ENCODE data around the gene RAB5B. TPM values are rescaled to one million over a fixed set of nuclear protein-coding genes. Genes with fewer than 3 reads are reported as not detected.
A peak's percentile ranks its signal among the peaks of the same experiment; 100 is the strongest.

The RAB5B gene, protein sequence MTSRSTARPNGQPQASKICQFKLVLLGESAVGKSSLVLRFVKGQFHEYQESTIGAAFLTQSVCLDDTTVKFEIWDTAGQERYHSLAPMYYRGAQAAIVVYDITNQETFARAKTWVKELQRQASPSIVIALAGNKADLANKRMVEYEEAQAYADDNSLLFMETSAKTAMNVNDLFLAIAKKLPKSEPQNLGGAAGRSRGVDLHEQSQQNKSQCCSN
- 100 to 1,000 TPM in 2 of 6 experiments, 10 to 100 TPM in 4; 90.2 to 107 (median 96.5) TPM for total RNA-seq (2021; fragmentation: NEBNext Ultra II Directional; extraction: Animal tissue kit (Norgen Biotek cat#: 25700))
- long read RNA-seq, full-length matches to known transcripts: 3 of 12 reads
- long read RNA-seq, partial matches to known transcripts: 1 of 12 reads
- long read RNA-seq, other reads (novel, unspliced or antisense): 8 of 12 reads

DNA sequence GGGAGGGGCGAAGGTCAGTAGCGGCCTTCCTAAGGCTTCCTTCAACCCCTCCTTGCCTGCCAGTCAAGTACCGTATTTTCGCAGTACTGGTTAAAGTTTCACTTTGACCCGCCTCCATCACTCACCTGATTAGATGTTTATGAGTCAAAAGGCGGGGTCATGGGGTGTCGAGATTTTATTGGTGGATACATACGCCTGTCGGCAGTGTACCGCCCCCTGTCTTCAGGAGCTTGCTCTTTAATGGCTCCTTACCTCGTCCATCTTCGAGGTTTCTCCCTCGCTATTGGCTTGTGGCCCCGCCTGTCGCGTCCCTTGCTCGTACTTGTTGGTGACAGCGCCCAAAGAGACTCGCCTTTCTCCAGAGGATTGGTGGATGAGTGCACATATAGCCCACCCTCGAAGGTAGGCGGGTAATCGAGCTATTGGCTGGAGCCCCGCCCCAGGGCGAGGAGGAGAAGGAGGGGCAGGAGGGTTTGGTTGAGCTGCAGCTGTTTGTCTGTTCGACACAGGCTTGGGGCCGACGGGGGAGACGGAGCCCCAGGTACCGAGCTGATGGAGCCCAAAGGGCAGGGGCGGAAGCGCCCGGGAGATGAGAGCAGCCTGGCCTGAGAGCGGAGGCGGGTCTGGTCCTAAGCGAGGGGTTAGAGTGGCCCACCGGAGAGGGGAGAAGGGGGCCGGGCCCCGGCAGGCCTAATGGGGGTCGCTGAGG is at the start of gene RAB5B:
Gene RAB5B (plus strand): TSS at position 480 of the 709 bp plus-strand sequence. CDS start 12,883 bp downstream, outside the sequence.
- no peaks in the 10 kb centered on the region; the same call in 1 of the 2 replicates for H3K27me3 Mint-ChIP-seq (ENCODE audit: insufficient read depth)
- TF ChIP-seq, protein P1, sequence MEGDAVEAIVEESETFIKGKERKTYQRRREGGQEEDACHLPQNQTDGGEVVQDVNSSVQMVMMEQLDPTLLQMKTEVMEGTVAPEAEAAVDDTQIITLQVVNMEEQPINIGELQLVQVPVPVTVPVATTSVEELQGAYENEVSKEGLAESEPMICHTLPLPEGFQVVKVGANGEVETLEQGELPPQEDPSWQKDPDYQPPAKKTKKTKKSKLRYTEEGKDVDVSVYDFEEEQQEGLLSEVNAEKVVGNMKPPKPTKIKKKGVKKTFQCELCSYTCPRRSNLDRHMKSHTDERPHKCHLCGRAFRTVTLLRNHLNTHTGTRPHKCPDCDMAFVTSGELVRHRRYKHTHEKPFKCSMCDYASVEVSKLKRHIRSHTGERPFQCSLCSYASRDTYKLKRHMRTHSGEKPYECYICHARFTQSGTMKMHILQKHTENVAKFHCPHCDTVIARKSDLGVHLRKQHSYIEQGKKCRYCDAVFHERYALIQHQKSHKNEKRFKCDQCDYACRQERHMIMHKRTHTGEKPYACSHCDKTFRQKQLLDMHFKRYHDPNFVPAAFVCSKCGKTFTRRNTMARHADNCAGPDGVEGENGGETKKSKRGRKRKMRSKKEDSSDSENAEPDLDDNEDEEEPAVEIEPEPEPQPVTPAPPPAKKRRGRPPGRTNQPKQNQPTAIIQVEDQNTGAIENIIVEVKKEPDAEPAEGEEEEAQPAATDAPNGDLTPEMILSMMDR (IDR thresholded peaks at IDR 0.05): peak; percentile 80
- H3K36me3 Mint-ChIP-seq (ENCODE audit: low read depth): peaks cover 26% of the 10 kb centered on the region
- H3K27ac Mint-ChIP-seq: no peak within 1 kb of the TSS
- no peak within 1 kb of the TSS for H3K4me3 Mint-ChIP-seq
- H3K4me1 Mint-ChIP-seq (ENCODE audit: low read depth): peaks cover 18% of the 10 kb centered on the region
- H3K9me3 Mint-ChIP-seq: no peaks in the 10 kb centered on the region
- DNase-seq: peak; percentile 100

DNA sequence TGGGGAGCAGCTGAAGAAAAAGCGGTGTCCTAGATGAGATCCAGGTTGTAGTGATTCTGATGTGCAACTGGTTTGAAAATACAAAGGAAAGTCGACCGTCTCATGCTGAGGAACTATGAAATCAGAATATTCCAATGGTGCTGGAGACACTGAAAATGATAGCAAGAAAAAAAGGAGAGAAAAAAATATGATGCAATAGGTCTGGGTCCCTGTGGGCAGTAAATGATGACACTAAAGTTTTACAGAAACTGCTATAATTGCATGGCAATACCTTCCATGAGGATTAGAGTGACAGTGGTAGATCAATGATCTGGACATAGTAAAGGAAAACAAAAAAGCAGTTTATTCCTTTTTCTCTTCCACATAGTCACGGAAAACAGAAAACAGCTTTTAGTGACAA is 48.5 kb upstream of the RAB5B start:
- no peak for DNase-seq
- peaks cover 21% of the 10 kb centered on the region for H3K36me3 Mint-ChIP-seq (ENCODE audit: low read depth)
- H3K4me1 Mint-ChIP-seq (ENCODE audit: low read depth): peaks cover 39% of the 10 kb centered on the region
- H3K4me3 Mint-ChIP-seq: peak overlapping the region; percentile 99
- peak overlapping the region; percentile 99 for H3K27ac Mint-ChIP-seq
- peaks cover 1% of the 10 kb centered on the region; the same call in 1 of the 2 replicates for H3K27me3 Mint-ChIP-seq (ENCODE audit: insufficient read depth)
- H3K9me3 Mint-ChIP-seq: no peaks in the 10 kb centered on the region
- TF ChIP-seq, protein P1 (IDR thresholded peaks at IDR 0.05): no peak

GRCh38 chr12:55925870-55926737 is 47.8 kb upstream of the RAB5B start:
- Mint-ChIP-seq H3K4me3 (peak overlapping the region; percentile 99), H3K4me1 (ENCODE audit: low read depth) (peaks cover 47% of the 10 kb centered on the region), H3K9me3 (no peaks in the 10 kb centered on the region), H3K27me3 (ENCODE audit: insufficient read depth) (peaks cover 1% of the 10 kb centered on the region), H3K36me3 (ENCODE audit: low read depth) (peaks cover 21% of the 10 kb centered on the region), H3K27ac (peak overlapping the region; percentile 99)
- DNase-seq: no peak
- TF ChIP-seq, protein P1 (IDR thresholded peaks at IDR 0.05): no peak

GRCh38 chr12:55926738-55927587 is 46.9 kb upstream of the RAB5B start:
- peak; percentile 87 for DNase-seq

More at GRCh38 chr12:55926738-55927587, 46.9 kb upstream of the RAB5B start:
- peak overlapping the region; percentile 99 for H3K27ac Mint-ChIP-seq
- H3K27me3 Mint-ChIP-seq (ENCODE audit: insufficient read depth): peaks cover 1% of the 10 kb centered on the region
- TF ChIP-seq, protein P1 (IDR thresholded peaks at IDR 0.05): peak; percentile 88
- H3K4me1 Mint-ChIP-seq (ENCODE audit: low read depth): peaks cover 53% of the 10 kb centered on the region
- peak overlapping the region; percentile 99 for H3K4me3 Mint-ChIP-seq
- H3K36me3 Mint-ChIP-seq (ENCODE audit: low read depth): peaks cover 21% of the 10 kb centered on the region
- no peaks in the 10 kb centered on the region for H3K9me3 Mint-ChIP-seq

Measured in HFFc6 (cell line).